HEK293 (cell line): ENCODE results near the gene IPCEF1.

Experiments used
- CTCF ChIA-PET: fragments of 350-600 bp; formaldehyde crosslinking; extraction: SDS; loops from one replicate; lab custom pipeline; 2021; ENCODE audit warnings: antibody characterized with exemption; lab: Yijun Ruan, JAX
- POLR2A ChIA-PET: fragments of 300-600 bp; formaldehyde crosslinking; extraction: SDS; loops from one replicate; lab custom pipeline; 2020; ENCODE audit warnings: antibody characterized with exemption, inconsistent platforms; lab: Yijun Ruan, JAX
- H3K27ac ChIP-seq: fragments of 200-500 bp; sonication (Bioruptor generic); 2 replicates; pipeline ENCODE4 v1.5.1; 2014; ENCODE audit warnings: low read depth, low read length, control low read depth, inconsistent platforms; ENCODE audit errors: extremely low read depth
- H3K36me3 ChIP-seq, 2 experiments: fragments of 200-500 bp in 1 of 2; sonication (Bioruptor generic) in 1 of 2; 1 replicate in 1 of 2; 2 replicates in 1 of 2; pipeline ENCODE4 v1.5.1; 2014 to 2017; ENCODE audit warnings: inconsistent platforms in 2 of 2, low read length in 2 of 2; ENCODE audit not compliant: control insufficient read depth in 2 of 2, insufficient read depth in 1 of 2
- H3K4me1 ChIP-seq: fragments of 200-500 bp; sonication (Bioruptor generic); 2 replicates; pipeline ENCODE4 v1.5.1; 2014; ENCODE audit warnings: mild to moderate bottlenecking, low read length, inconsistent platforms; ENCODE audit not compliant: control insufficient read depth, insufficient read depth
- H3K4me3 ChIP-seq: 2 replicates; pipeline ENCODE4 v1.5.1; 2011; ENCODE audit warnings: low read depth, mild to moderate bottlenecking, control low read depth, low read length, moderate library complexity
- H3K9me3 ChIP-seq: fragments of 200-500 bp; sonication (Bioruptor generic); 2 replicates; pipeline ENCODE4 v1.5.1; 2014; ENCODE audit warnings: low read depth, low read length, inconsistent platforms; ENCODE audit not compliant: control insufficient read depth, insufficient read depth
- BCL6B ChIP-seq: fragments of 450-650 bp; formaldehyde crosslinking; IDR thresholded peaks from 2 replicates; pipeline ENCODE4 v1.5.1; 2017; ENCODE audit warnings: missing biosample characterization, missing genetic modification characterization
- HOXA7 ChIP-seq: sonication (generic); formaldehyde crosslinking; IDR thresholded peaks from 2 replicates; pipeline ENCODE4 v1.8.1; 2022; ENCODE audit warnings: missing genetic modification reagents, borderline replicate concordance
- HOXC10 ChIP-seq: sonication (generic); formaldehyde crosslinking; IDR thresholded peaks from 2 replicates; pipeline ENCODE4 v1.8.1; 2023; ENCODE audit warnings: mild to moderate bottlenecking, missing genetic modification reagents
- IKZF3 ChIP-seq: fragments of 450-650 bp; IDR thresholded peaks from 2 replicates; pipeline ENCODE4 v1.5.0; 2018; ENCODE audit warnings: missing biosample characterization, mild to moderate bottlenecking, missing genetic modification characterization, moderate library complexity
- KLF1 ChIP-seq: fragments of 450-650 bp; formaldehyde crosslinking; IDR thresholded peaks from 2 replicates; pipeline ENCODE4 v1.5.1; 2016; ENCODE audit warnings: missing biosample characterization, missing genetic modification characterization
- SP3 ChIP-seq: fragments of 450-650 bp; formaldehyde crosslinking; IDR thresholded peaks from 2 replicates; pipeline ENCODE4 v1.5.1; 2016; ENCODE audit warnings: missing biosample characterization, missing genetic modification characterization
- ZBTB26 ChIP-seq: fragments of 450-650 bp; formaldehyde crosslinking; optimal IDR thresholded peaks from 2 replicates; pipeline ENCODE3; 2016; ENCODE audit warnings: missing biosample characterization, mild to moderate bottlenecking, missing genetic modification characterization
- ZNF114 ChIP-seq: fragments of 450-650 bp; formaldehyde crosslinking; IDR thresholded peaks from 2 replicates; pipeline ENCODE4 v1.5.0; 2017; ENCODE audit warnings: missing biosample characterization, missing genetic modification characterization
- ZNF157 ChIP-seq: fragments of 450-650 bp; formaldehyde crosslinking; IDR thresholded peaks from 2 replicates; pipeline ENCODE4 v1.5.1; 2016; ENCODE audit warnings: missing biosample characterization, missing genetic modification characterization
- ZNF174 ChIP-seq: fragments of 450-650 bp; formaldehyde crosslinking; IDR thresholded peaks from 2 replicates; pipeline ENCODE4 v1.5.0; 2017; ENCODE audit warnings: missing biosample characterization, mild to moderate bottlenecking, missing genetic modification characterization
- ZNF175 ChIP-seq: fragments of 450-650 bp; formaldehyde crosslinking; IDR thresholded peaks from 2 replicates; pipeline ENCODE4 v1.5.1; 2016; ENCODE audit warnings: missing biosample characterization, missing genetic modification characterization
- ZNF184 ChIP-seq: fragments of 450-650 bp; IDR thresholded peaks from 2 replicates; pipeline ENCODE4 v1.5.1; 2018; ENCODE audit warnings: missing biosample characterization, mild to moderate bottlenecking, missing genetic modification characterization
- ZNF23 ChIP-seq: fragments of 450-650 bp; formaldehyde crosslinking; IDR thresholded peaks from 2 replicates; pipeline ENCODE4 v1.5.1; 2016; ENCODE audit warnings: missing biosample characterization, missing genetic modification characterization, borderline replicate concordance
- ZNF239 ChIP-seq: fragments of 450-650 bp; formaldehyde crosslinking; IDR thresholded peaks from 2 replicates; pipeline ENCODE4 v1.5.1; 2016; ENCODE audit warnings: missing biosample characterization, missing genetic modification characterization
- ZNF292 ChIP-seq: fragments of 450-650 bp; formaldehyde crosslinking; IDR thresholded peaks from 2 replicates; pipeline ENCODE4 v1.5.1; 2016; ENCODE audit warnings: low read depth, missing biosample characterization, missing genetic modification characterization, borderline replicate concordance
- ZNF48 ChIP-seq: fragments of 450-650 bp; formaldehyde crosslinking; IDR thresholded peaks from 2 replicates; pipeline ENCODE4 v1.5.1; 2016; ENCODE audit warnings: missing biosample characterization, missing genetic modification characterization
- ZNF514 ChIP-seq: fragments of 450-650 bp; formaldehyde crosslinking; IDR thresholded peaks from 2 replicates; pipeline ENCODE4 v1.5.1; 2016; ENCODE audit warnings: missing biosample characterization, missing genetic modification characterization
- ZNF558 ChIP-seq: fragments of 450-650 bp; formaldehyde crosslinking; IDR thresholded peaks from 2 replicates; pipeline ENCODE4 v1.5.1; 2016; ENCODE audit warnings: missing biosample characterization, missing genetic modification characterization
- ZNF560 ChIP-seq: fragments of 450-650 bp; formaldehyde crosslinking; IDR thresholded peaks from 2 replicates; pipeline ENCODE4 v1.5.1; 2017; ENCODE audit warnings: missing biosample characterization, missing genetic modification characterization, borderline replicate concordance
- ZNF639 ChIP-seq: fragments of 450-650 bp; formaldehyde crosslinking; IDR thresholded peaks from 2 replicates; pipeline ENCODE4 v1.5.1; 2016; ENCODE audit warnings: missing biosample characterization, missing genetic modification characterization
- ZNF670 ChIP-seq: fragments of 450-650 bp; formaldehyde crosslinking; IDR thresholded peaks from 2 replicates; pipeline ENCODE4 v1.5.1; 2016; ENCODE audit warnings: missing biosample characterization, missing genetic modification characterization, low read depth
- ZSCAN5A ChIP-seq: fragments of 450-650 bp; formaldehyde crosslinking; IDR thresholded peaks from 2 replicates; pipeline ENCODE4 v1.5.1; 2016; ENCODE audit warnings: missing biosample characterization, missing genetic modification characterization
- TF ChIP-seq, protein P1 (sequence below): fragments of 450-650 bp; formaldehyde crosslinking; IDR thresholded peaks from 2 replicates; pipeline ENCODE4 v1.5.1; 2017; ENCODE audit warnings: missing biosample characterization, missing genetic modification characterization
- TF ChIP-seq, protein P2 (sequence below): fragments of 450-650 bp; formaldehyde crosslinking; IDR thresholded peaks from 2 replicates; pipeline ENCODE4 v1.5.1; 2016; ENCODE audit warnings: missing biosample characterization, missing genetic modification characterization

The IPCEF1 gene

DNA sequence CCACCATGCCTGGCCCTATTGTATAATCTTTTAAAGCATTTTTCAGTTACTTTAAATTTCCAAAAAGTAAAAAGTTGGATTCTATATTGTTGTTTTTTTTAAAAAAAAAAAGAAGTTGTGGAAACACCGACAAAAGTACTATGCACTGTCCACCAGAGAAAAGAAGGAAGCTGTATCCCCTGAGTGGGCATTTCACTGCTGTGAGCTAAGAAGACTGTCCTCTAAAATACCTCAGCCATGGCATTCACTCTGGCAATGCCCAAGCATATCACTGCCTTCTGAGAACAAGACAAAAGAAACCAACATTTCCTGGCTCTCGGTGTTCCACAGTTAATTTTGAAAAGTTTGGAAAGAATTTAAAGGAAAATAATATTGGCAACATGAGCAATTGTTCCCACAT lies 117.8 kb downstream of the IPCEF1 start (continued):
- TF ChIP-seq ZNF639 (tag by site-specific recombination), result no peak
- TF ChIP-seq ZNF174, result no peak
- TF ChIP-seq ZSCAN5A (tag by site-specific recombination), result no peak
- no peak for TF ChIP-seq ZNF184 (tag by site-specific recombination)
- no peak for TF ChIP-seq SP3
- no peak for TF ChIP-seq ZNF514
- no peak for TF ChIP-seq ZNF114
- TF ChIP-seq ZNF239, result no peak
- no peak for TF ChIP-seq KLF1 (tag by site-specific recombination)

- POLR2A ChIA-PET, result interaction anchor here (0.6 kb wide), 1 partner anchor 10 kb away, joined by 3 read pairs; no protein-coding TSS in a partner anchor
- Histone ChIP-seq H3K4me1 (no peaks in the 10 kb centered on the region), H3K9me3 (no peaks in the 10 kb centered on the region), H3K36me3 (no peaks in the 10 kb centered on the region), H3K27ac (no peak overlapping the region), H3K4me3 (no peak overlapping the region)
- TF ChIP-seq ZNF560 (no peak), ZNF292 (tag by site-specific recombination) (no peak), ZNF48 (tag by site-specific recombination) (no peak), ZNF157 (tag by site-specific recombination) (no peak), ZNF114 (no peak), ZNF175 (tag by site-specific recombination) (no peak)
- TF ChIP-seq, protein P1, sequence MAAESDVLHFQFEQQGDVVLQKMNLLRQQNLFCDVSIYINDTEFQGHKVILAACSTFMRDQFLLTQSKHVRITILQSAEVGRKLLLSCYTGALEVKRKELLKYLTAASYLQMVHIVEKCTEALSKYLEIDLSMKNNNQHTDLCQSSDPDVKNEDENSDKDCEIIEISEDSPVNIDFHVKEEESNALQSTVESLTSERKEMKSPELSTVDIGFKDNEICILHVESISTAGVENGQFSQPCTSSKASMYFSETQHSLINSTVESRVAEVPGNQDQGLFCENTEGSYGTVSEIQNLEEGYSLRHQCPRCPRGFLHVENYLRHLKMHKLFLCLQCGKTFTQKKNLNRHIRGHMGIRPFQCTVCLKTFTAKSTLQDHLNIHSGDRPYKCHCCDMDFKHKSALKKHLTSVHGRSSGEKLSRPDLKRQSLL (tag by site-specific recombination), result no peak
- CTCF ChIA-PET, result interaction anchor here (0.6 to 1.2 kb wide), 2 partner anchors 41 to 1925 kb away, joined by 3 to 5 read pairs; no protein-coding TSS in a partner anchor
These were observed 119.8 kb downstream of the IPCEF1 start for GRCh38 chr6:154236646-154237301.

DNA sequence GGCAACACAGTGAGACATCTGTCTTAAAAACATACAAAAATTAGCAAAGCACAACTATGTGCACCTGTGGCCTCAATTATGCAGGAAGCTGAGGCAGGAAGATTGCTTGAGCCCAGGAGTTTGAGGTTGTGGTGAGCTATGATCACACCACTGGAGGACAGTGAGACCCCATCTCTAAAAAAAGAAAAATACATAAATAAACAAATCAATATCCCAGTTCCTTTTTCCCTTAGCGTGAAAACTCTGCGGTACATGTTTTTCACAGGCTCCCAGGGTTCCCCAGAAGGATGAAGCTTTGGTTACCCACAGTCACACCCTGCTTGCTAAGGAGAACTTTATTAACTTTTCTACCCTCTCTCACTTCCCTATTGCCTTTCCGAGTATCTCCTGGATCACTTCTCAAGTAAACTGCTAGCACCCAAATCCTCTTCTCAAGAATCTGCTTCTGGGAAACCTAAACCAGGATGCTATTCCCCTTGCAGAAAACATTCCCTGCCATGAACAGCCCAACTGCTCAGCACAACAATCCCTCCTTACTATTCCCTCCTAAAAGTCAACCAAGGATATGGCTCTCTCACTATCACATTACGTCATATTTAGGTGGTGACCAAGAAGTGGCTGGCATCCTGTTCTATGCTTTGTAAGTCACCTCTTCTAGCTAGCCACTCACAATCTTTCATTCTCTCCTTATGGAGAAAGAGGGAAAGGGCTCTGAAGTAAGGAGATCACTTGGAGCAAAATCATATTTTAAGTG lies 122.4 kb downstream of the IPCEF1 start:
- ChIA-PET POLR2A (no interaction called here), CTCF (no interaction called here)
- Histone ChIP-seq H3K4me3 (no peak overlapping the region), H3K27ac (no peak overlapping the region), H3K4me1 (no peaks in the 10 kb centered on the region), H3K9me3 (no peaks in the 10 kb centered on the region), H3K36me3 (no peaks in the 10 kb centered on the region)
- TF ChIP-seq ZBTB26 (no peak), ZNF558 (tag by site-specific recombination) (no peak), ZNF670 (tag by site-specific recombination) (no peak), ZNF23 (no peak), ZNF114 (no peak), IKZF3 (tag by site-specific recombination) (no peak), HOXA7 (no peak), HOXC10 (no peak), BCL6B (no peak)
- TF ChIP-seq, protein P2, sequence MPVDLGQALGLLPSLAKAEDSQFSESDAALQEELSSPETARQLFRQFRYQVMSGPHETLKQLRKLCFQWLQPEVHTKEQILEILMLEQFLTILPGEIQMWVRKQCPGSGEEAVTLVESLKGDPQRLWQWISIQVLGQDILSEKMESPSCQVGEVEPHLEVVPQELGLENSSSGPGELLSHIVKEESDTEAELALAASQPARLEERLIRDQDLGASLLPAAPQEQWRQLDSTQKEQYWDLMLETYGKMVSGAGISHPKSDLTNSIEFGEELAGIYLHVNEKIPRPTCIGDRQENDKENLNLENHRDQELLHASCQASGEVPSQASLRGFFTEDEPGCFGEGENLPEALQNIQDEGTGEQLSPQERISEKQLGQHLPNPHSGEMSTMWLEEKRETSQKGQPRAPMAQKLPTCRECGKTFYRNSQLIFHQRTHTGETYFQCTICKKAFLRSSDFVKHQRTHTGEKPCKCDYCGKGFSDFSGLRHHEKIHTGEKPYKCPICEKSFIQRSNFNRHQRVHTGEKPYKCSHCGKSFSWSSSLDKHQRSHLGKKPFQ (tag by site-specific recombination), result no peak
